Activated effector memory CD4-positive, alpha-beta T cell treated with Interleukin-2 at 50 U/mL for 16 hours (primary cell): Measurements from ENCODE around the gene ZNF22.

Source experiments
- DNase-seq: peaks from one replicate; pipeline ENCODE4 v3.0.0-alpha.2; 2020

ZNF22 gene

GRCh38 chr10:45000752-45001380 lies at the start of gene ZNF22:
Gene ZNF22, plus strand, starts transcription at chr10:45000923. Its CDS starts 2,446 bp downstream, at chr10:45003369.
- peak; percentile 58 for DNase-seq

GRCh38 chr10:44951576-44952226 lies 49.0 kb upstream of the ZNF22 start:
- no peak for DNase-seq

DNA sequence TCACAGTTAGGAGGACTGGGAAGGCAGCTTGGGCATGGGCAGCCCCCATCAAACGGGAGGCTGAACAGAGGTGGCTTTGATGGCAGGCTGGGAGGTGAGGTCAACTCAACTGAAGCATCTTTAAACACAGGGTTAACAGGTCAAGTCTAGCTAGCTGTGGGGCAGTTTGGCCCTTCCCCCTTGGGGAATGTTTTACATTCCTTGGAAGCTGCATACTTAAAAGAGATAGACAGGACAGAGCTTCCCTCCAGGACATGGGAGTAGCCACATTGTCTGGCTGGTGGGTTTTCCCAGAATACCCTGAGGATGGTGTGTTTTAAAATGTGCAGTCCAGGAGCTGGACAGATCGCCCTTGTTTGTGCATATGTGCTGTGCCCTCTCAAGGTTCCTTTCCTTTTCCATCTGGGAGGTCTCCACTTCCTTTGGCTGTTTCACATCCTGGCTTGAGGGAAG lies 47.9 kb upstream of the ZNF22 start:
- DNase-seq: no peak

- DNase-seq: no peak
Measured at GRCh38 chr10:44954042-44954441, 46.7 kb upstream of the ZNF22 start.

DNA sequence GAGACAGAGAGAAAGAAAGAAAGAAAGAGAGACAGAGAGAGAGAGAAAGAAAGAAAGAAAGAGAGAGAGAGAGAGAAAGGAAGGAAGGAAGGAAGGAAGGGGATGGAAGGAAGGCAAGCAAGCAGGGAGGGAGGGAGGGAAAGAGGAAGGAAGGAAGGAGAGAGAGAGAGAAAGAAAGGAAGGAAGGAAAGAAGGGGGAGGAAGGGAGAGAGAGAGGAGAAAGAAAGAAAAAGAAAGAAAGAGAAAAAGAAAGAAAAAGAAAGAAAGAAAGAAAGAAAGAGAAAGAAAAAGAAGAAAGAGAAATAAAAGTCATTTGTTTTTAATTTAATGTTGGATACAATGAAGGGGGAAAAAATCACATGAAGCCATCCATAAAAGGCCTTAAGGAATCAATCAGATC lies 45.8 kb upstream of the ZNF22 start:
- no peak for DNase-seq

DNA sequence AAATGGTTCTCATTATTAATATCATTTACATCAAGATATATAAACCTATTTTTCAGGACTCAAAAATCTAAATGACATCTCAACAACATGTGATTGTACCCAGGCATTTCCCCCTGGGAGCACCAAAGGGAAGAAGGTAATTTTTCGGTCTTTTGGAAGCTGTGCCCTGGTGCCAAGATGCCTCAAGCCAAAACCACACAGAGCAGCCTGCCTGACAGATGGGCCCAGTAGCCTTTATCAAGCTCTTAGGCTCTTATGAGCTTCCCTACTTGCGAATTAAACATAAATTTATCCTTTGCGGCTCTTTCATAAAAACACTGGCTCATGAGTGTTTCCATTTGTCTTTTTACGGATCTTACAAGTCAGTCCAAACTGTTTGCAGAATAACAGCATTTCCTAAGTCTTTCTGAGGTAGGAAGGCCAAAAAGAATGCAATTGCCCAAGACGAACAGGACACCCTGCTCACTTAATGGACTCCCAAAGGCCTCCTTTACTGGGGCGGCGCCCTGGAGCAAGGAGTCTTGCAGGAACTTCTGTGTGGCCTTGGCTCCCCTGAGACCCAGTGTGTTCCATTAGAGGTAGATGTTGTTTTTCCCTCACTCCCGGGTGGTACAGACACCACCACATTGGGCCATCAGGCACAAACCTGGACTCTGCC lies 45.2 kb upstream of the ZNF22 start:
- no peak for DNase-seq

DNA sequence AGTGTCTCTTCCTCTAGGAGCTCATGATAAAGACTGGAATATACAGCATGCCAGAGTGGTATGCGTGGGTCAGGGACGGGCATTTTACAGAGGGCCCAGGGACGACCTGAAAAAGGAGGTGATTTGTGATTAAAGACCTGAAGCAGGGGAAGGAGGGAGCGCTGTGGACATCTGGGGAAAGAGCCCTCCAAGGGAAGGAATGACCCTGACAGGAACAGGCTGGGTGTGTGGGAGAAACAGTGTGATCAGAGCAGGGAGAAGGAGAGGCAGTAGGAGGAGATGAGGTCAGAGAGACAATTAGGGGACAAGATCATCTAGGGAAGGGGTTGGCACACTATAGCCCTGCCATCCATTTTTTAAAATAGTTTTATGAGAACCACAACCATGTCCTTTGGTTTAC lies 44.5 kb upstream of the ZNF22 start:
- DNase-seq: no peak

GRCh38 chr10:44956717-44957706 lies 43.7 kb upstream of the ZNF22 start:
- no peak for DNase-seq

- no peak for DNase-seq
Measured at GRCh38 chr10:44958196-44958897, 42.4 kb upstream of the ZNF22 start.

DNA sequence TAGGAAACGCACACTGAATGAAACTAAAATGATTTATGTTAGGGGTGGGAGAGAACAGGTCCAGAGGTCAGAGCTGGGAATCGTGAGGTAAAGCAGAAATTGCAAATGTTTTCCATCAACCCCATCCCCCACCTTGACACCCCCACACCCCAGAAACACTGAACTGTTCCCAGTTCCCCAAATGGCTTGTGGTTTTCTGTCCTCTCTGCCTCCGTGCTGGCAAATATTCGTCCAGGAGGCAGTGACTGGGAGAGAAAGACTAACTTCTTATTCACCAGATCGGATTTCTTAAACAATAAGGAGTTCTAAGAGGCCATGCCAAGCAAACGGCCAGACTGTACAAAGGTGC lies 41.9 kb upstream of the ZNF22 start:
- DNase-seq: no peak

DNA sequence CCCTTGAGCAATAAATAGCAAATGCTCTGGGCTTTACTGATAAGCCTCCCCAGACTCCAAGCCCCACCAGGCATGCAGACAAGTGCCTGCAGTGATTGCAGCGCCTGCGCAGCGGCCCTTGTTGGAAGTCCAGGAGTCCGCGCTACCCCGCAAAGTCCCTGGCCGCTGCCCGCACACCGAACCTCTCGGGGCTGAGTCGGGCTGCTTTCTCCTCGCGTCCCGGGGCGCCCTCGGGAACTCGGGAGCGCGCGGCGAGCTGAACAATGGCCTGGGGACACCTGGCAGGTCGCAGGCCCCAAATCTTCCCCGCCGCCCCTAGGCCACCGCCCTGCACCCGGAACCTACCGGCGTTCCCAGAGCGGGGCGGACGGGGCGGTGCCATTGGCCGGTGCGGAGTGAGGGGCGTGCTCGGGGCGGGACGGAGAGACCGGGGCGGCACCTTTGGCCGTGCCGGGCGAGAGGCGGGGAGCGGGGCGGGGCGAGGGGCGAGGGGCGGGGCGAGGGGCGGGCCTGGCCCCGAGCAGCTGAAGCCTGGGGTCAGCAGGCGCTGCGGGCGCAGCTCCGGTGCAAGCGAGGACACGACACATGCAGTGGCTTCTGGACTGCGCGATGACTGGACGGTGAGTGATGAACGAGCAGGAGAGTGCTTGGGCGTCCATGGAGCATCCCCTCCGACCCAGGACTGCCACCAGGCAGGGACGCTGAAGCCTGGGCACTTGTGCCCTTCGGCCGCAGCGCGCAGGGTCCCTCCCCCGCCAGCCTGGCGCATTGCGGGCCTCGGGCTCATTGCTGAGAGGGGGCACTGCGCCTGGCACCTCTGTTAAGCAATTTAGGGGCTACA lies 41.3 kb upstream of the ZNF22 start, which contains the start of gene RASSF4:
TSS of gene RASSF4 (plus strand) at position 556 of the 841 bp plus-strand sequence. CDS start 10,401 bp downstream, outside the sequence.
- peak; percentile 90 for DNase-seq

- no peak for DNase-seq
Measured at GRCh38 chr10:44960088-44960460, 40.6 kb upstream of the ZNF22 start.

GRCh38 chr10:44960482-44961229 lies 40.1 kb upstream of the ZNF22 start:
- DNase-seq: no peak

- DNase-seq: no peak
Measured at GRCh38 chr10:44961230-44961571, 39.5 kb upstream of the ZNF22 start.

- DNase-seq: no peak
Measured at GRCh38 chr10:44961931-44962750, 38.6 kb upstream of the ZNF22 start.

GRCh38 chr10:44962870-44963738 lies 37.6 kb upstream of the ZNF22 start:
- DNase-seq: no peak

- no peak for DNase-seq
Measured at GRCh38 chr10:44963772-44964633, 36.7 kb upstream of the ZNF22 start.

GRCh38 chr10:44965104-44965503 lies 35.6 kb upstream of the ZNF22 start:
- no peak for DNase-seq
